IPS-18a (cell line): ENCODE measurements around the gene LNPK.

Experiments used
- H3K27ac ChIP-seq: one replicate; pipeline ENCODE4 v1.5.1; 2013; ENCODE audit warnings: low read length
- H3K27me3 ChIP-seq: one replicate; pipeline ENCODE4 v1.6.1; 2013; ENCODE audit warnings: mild to moderate bottlenecking, low read length; ENCODE audit not compliant: control insufficient read depth, insufficient read depth
- H3K36me3 ChIP-seq: one replicate; pipeline ENCODE4 v1.6.1; 2013; ENCODE audit warnings: low read depth, low read length; ENCODE audit not compliant: control insufficient read depth
- H3K4me1 ChIP-seq: one replicate; pipeline ENCODE4 v1.6.1; 2013; ENCODE audit warnings: low read depth, low read length; ENCODE audit not compliant: control insufficient read depth
- H3K4me3 ChIP-seq: one replicate; pipeline ENCODE4 v1.5.1; 2013; ENCODE audit warnings: low read length
- H3K9ac ChIP-seq: one replicate; pipeline ENCODE4 v1.6.1; 2013; ENCODE audit warnings: mild to moderate bottlenecking, low read length, moderate library complexity
- H3K9me3 ChIP-seq: one replicate; pipeline ENCODE4 v1.6.1; 2013; ENCODE audit warnings: low read depth, low read length; ENCODE audit not compliant: control insufficient read depth

LNPK gene

GRCh38 chr2:176001916-176002687, at the start of gene LNPK:
Gene LNPK (minus strand): TSS chr2:176002267. CDS start chr2:175995584, 6,683 bp downstream.
- peak within 1 kb of the TSS; percentile 62 for H3K9ac ChIP-seq
- H3K36me3 ChIP-seq: no peaks in the 10 kb centered on the region
- H3K4me3 ChIP-seq: peak within 1 kb of the TSS; percentile 93
- H3K9me3 ChIP-seq: no peaks in the 10 kb centered on the region
- no peaks in the 10 kb centered on the region for H3K4me1 ChIP-seq
- H3K27ac ChIP-seq: no peak within 1 kb of the TSS
- H3K27me3 ChIP-seq: peaks cover 22% of the 10 kb centered on the region

GRCh38 chr2:176039375-176039774, 37.3 kb upstream of the LNPK start:
- no peaks in the 10 kb centered on the region for H3K36me3 ChIP-seq
- H3K9me3 ChIP-seq: no peaks in the 10 kb centered on the region
- H3K27ac ChIP-seq: no peak overlapping the region
- H3K9ac ChIP-seq: no peak overlapping the region
- no peaks in the 10 kb centered on the region for H3K4me1 ChIP-seq
- no peaks in the 10 kb centered on the region for H3K27me3 ChIP-seq
- H3K4me3 ChIP-seq: no peak overlapping the region

- H3K27ac ChIP-seq: no peak overlapping the region
- no peaks in the 10 kb centered on the region for H3K9me3 ChIP-seq
- no peaks in the 10 kb centered on the region for H3K36me3 ChIP-seq
- no peak overlapping the region for H3K9ac ChIP-seq
- no peaks in the 10 kb centered on the region for H3K27me3 ChIP-seq
- H3K4me3 ChIP-seq: no peak overlapping the region
- no peaks in the 10 kb centered on the region for H3K4me1 ChIP-seq
Measured at GRCh38 chr2:176038694-176039093, 36.6 kb upstream of the LNPK start.

- Histone ChIP-seq H3K36me3 (no peaks in the 10 kb centered on the region), H3K9me3 (no peaks in the 10 kb centered on the region), H3K27me3 (no peaks in the 10 kb centered on the region), H3K9ac (no peak overlapping the region), H3K4me1 (no peaks in the 10 kb centered on the region), H3K4me3 (no peak overlapping the region), H3K27ac (no peak overlapping the region)
Measured at GRCh38 chr2:176035013-176035691, 33.1 kb upstream of the LNPK start.

GRCh38 chr2:176027806-176028205, 25.7 kb upstream of the LNPK start:
- Histone ChIP-seq H3K4me1 (no peaks in the 10 kb centered on the region), H3K36me3 (no peaks in the 10 kb centered on the region), H3K9me3 (no peaks in the 10 kb centered on the region), H3K27me3 (no peaks in the 10 kb centered on the region), H3K9ac (no peak overlapping the region), H3K4me3 (no peak overlapping the region), H3K27ac (no peak overlapping the region)

GRCh38 chr2:176025932-176026331, 23.9 kb upstream of the LNPK start:
- H3K9me3 ChIP-seq: no peaks in the 10 kb centered on the region
- H3K4me3 ChIP-seq: no peak overlapping the region
- H3K27ac ChIP-seq: no peak overlapping the region
- no peaks in the 10 kb centered on the region for H3K4me1 ChIP-seq
- no peak overlapping the region for H3K9ac ChIP-seq
- H3K27me3 ChIP-seq: no peaks in the 10 kb centered on the region
- H3K36me3 ChIP-seq: no peaks in the 10 kb centered on the region

GRCh38 chr2:176024083-176024482, 22.0 kb upstream of the LNPK start:
- Histone ChIP-seq H3K4me1 (no peaks in the 10 kb centered on the region), H3K4me3 (no peak overlapping the region), H3K9me3 (no peaks in the 10 kb centered on the region), H3K9ac (no peak overlapping the region), H3K27me3 (no peaks in the 10 kb centered on the region), H3K36me3 (no peaks in the 10 kb centered on the region), H3K27ac (no peak overlapping the region)

- Histone ChIP-seq H3K27me3 (no peaks in the 10 kb centered on the region), H3K9ac (no peak overlapping the region), H3K27ac (no peak overlapping the region), H3K4me1 (no peaks in the 10 kb centered on the region), H3K9me3 (no peaks in the 10 kb centered on the region), H3K4me3 (no peak overlapping the region), H3K36me3 (no peaks in the 10 kb centered on the region)
Measured at GRCh38 chr2:176022048-176022447, 20.0 kb upstream of the LNPK start.

- Histone ChIP-seq H3K9me3 (no peaks in the 10 kb centered on the region), H3K4me1 (no peaks in the 10 kb centered on the region), H3K27me3 (no peaks in the 10 kb centered on the region), H3K4me3 (no peak overlapping the region), H3K36me3 (no peaks in the 10 kb centered on the region), H3K9ac (no peak overlapping the region), H3K27ac (no peak overlapping the region)
Measured at GRCh38 chr2:176020400-176020799, 18.3 kb upstream of the LNPK start.

GRCh38 chr2:176018708-176019107, 16.6 kb upstream of the LNPK start:
- Histone ChIP-seq H3K27ac (no peak overlapping the region), H3K9me3 (no peaks in the 10 kb centered on the region), H3K4me1 (no peaks in the 10 kb centered on the region), H3K4me3 (no peak overlapping the region), H3K9ac (no peak overlapping the region), H3K36me3 (no peaks in the 10 kb centered on the region), H3K27me3 (no peaks in the 10 kb centered on the region)

- H3K27ac ChIP-seq: no peak overlapping the region
- H3K4me3 ChIP-seq: no peak overlapping the region
- no peak overlapping the region for H3K9ac ChIP-seq
Measured at GRCh38 chr2:176009445-176009844, 7.4 kb upstream of the LNPK start.

GRCh38 chr2:176004934-176005333, 2.9 kb upstream of the LNPK start:
- Histone ChIP-seq H3K4me3 (no peak overlapping the region), H3K9ac (no peak overlapping the region), H3K36me3 (no peaks in the 10 kb centered on the region), H3K27ac (no peak overlapping the region), H3K9me3 (no peaks in the 10 kb centered on the region), H3K27me3 (peaks cover 25% of the 10 kb centered on the region), H3K4me1 (no peaks in the 10 kb centered on the region)

More at GRCh38 chr2:176009445-176009844, 7.4 kb upstream of the LNPK start:
- H3K36me3 ChIP-seq: no peaks in the 10 kb centered on the region
- no peaks in the 10 kb centered on the region for H3K9me3 ChIP-seq
- H3K4me1 ChIP-seq: no peaks in the 10 kb centered on the region
- H3K27me3 ChIP-seq: peaks cover 7% of the 10 kb centered on the region
